ENCODE results near the gene ABCC5. TPM values are rescaled to one million over a fixed set of nuclear protein-coding genes. Genes with fewer than 3 reads are reported as not detected.
"Not testable (repeated sequence)": the region's sequence is repeated elsewhere in the genome, so short reads cannot be mapped to it uniquely, and the experiment has no call there.

Gene ABCC5
- total RNA-seq, result 35.8 TPM

GRCh38 chr3:184017672-184018423 lies at the start of gene ABCC5:
Gene ABCC5 (minus strand): TSS chr3:184017884. CDS start chr3:184014392, 3,492 bp downstream.
- peak; percentile 95 for ATAC-seq

GRCh38 chr3:184066211-184066610 lies 48.5 kb upstream of the ABCC5 start:
- no peak for ATAC-seq

GRCh38 chr3:184062637-184063036 lies 45.0 kb upstream of the ABCC5 start:
- ATAC-seq, result no peak

- no peak for ATAC-seq
Observed at GRCh38 chr3:184059424-184059823, 41.7 kb upstream of the ABCC5 start.

- ATAC-seq, result no peak
Observed at GRCh38 chr3:184058029-184058428, 40.3 kb upstream of the ABCC5 start.

GRCh38 chr3:184052767-184053166 lies 35.1 kb upstream of the ABCC5 start, which contains the start of gene HTR3C:
Gene HTR3C (plus strand): TSS chr3:184053047. CDS start chr3:184053081, 34 bp downstream.
- peak; percentile 52 for ATAC-seq

- peak; percentile 39 for ATAC-seq
Observed at GRCh38 chr3:184050217-184050847, 32.6 kb upstream of the ABCC5 start.

- ATAC-seq, result no peak
Observed at GRCh38 chr3:184045995-184046394, 28.3 kb upstream of the ABCC5 start.

GRCh38 chr3:184042617-184043016 lies 24.9 kb upstream of the ABCC5 start:
- ATAC-seq, result no peak

GRCh38 chr3:184040010-184040409 lies 22.3 kb upstream of the ABCC5 start:
- ATAC-seq, result no peak

GRCh38 chr3:184039414-184039813 lies 21.7 kb upstream of the ABCC5 start:
- ATAC-seq, result peak; percentile 97

- peak; percentile 30 for ATAC-seq
Observed at GRCh38 chr3:184038307-184038706, 20.6 kb upstream of the ABCC5 start.

GRCh38 chr3:184037816-184038215 lies 20.1 kb upstream of the ABCC5 start:
- ATAC-seq, result no peak

GRCh38 chr3:184031187-184031792 lies 13.6 kb upstream of the ABCC5 start, which contains the start of gene HTR3D:
Gene HTR3D (plus strand): TSS chr3:184031742. CDS start chr3:184031742, 0 bp downstream.
- peak; percentile 47 for ATAC-seq

- no peak for ATAC-seq
Observed at GRCh38 chr3:184030536-184030935, 12.9 kb upstream of the ABCC5 start.

GRCh38 chr3:184029443-184029842 lies 11.8 kb upstream of the ABCC5 start:
- ATAC-seq, result no peak

- not testable (repeated sequence) for ATAC-seq
Observed at GRCh38 chr3:184028275-184028890, 10.7 kb upstream of the ABCC5 start.

GRCh38 chr3:184025256-184025655 lies 7.6 kb upstream of the ABCC5 start:
- ATAC-seq, result not testable (repeated sequence)

GRCh38 chr3:184022323-184022722 lies 4.6 kb upstream of the ABCC5 start:
- ATAC-seq, result no peak

- no peak for ATAC-seq
Observed at GRCh38 chr3:184018424-184018973, 815 bp upstream of the ABCC5 start.

- peak; percentile 90 for ATAC-seq
Observed at GRCh38 chr3:184016811-184017671, 643 bp downstream of the ABCC5 start.

GRCh38 chr3:184016169-184016570 lies 1.5 kb downstream of the ABCC5 start:
- no peak for ATAC-seq

Data from esophagus mucosa (tissue), 1 donor.